ENCODE results near the gene TSPAN18. TPM values are rescaled to one million over a fixed set of nuclear protein-coding genes. Genes with fewer than 3 reads are reported as not detected.

Gene TSPAN18
- polyA plus RNA-seq, 3 donors, result 46.2 to 54.2 (median 47.0) TPM

GRCh38 chr11:44775366-44775984 is 48.7 kb downstream of the TSPAN18 start:
- DNase-seq (ENCODE audit: low read depth in 3 of 3, low spot score in 2 of 3), result no peak

- DNase-seq (ENCODE audit: low read depth in 3 of 3, low spot score in 2 of 3), result no peak
Observed at GRCh38 chr11:44775985-44776446, 49.3 kb downstream of the TSPAN18 start.

DNA sequence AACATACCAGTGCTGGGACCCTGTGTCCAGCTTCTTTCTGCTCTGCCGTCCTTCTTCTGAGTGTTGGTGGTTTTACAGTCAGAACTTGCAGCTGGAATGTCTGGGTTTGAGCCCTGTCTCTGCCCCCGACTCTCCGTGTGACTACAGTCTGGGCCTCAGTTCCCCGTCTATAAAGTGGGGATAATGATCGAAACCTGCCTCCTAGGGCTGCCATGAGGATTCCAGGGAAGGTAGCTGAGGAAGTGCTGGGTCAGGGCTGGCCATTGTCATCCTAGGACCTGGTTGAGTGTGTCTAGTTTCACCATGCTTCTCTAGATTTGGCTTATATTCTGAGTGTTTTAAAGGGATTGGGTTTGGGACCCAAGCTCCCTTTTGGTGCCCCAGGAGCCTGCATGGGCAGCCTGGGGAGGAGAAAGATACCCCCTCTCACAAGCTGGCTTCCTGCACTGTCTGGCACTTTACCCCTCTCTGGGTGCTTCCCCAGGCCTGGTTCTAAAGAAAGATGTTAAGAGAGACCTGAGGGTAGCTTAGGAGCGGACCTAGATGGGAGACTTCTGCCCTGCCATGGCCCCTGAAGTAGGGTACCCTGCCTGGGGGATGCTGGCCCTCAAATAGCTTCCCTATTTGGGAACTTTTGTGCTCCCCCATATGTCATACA is 49.9 kb downstream of the TSPAN18 start:
- DNase-seq (ENCODE audit: low read depth in 3 of 3, low spot score in 2 of 3), result no peak

- DNase-seq (ENCODE audit: low read depth in 3 of 3, low spot score in 2 of 3), result no peak
Observed at GRCh38 chr11:44777209-44778194, 50.7 kb downstream of the TSPAN18 start.

DNA sequence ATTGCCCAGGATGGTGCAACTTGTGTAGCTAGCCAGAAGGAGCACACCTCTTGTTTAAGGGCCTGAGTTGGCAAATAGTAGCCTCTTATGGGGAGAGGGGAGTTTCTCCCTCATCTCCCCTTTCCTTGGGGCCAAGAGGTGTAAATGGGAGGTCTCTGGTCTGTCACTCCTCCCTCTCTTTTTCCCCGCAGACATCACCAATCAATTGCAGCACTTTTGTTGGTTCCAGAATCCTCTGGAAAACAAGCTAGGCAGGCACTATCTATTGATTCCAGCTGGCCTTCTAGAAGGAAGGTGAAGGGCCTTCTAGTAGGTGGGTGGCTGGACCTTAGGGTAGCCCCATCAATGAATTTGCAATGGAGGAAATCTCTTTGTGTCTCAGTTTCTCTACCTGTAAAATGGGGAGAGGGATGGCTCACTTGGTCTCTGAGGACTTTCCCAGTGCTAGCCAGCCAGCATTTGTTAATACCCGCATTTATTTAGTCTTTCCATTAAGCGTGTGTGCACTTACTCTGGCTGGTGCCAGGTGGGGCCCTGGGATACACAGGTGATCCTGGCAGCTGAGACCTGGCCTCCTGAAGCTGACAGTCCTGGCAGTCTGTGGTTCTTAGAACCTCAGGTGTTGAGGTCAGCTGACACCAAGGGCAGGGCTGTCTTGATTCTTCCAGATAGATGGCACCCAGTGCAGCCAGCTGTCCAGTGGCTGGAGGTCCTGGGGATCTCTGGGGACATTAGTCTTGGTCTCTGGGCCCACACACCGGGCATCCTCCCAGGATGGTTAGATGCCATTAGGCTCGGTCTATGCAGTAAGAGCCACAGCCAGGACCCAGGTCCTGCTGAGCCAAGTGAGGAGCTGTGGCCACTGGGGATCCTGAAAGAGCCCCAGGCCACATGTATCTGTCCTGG is 51.7 kb downstream of the TSPAN18 start:
- DNase-seq (ENCODE audit: low read depth in 3 of 3, low spot score in 2 of 3), result no peak

GRCh38 chr11:44779736-44780520 is 53.2 kb downstream of the TSPAN18 start:
- DNase-seq (ENCODE audit: low read depth in 3 of 3, low spot score in 2 of 3), result no peak

GRCh38 chr11:44780940-44781631 is 54.3 kb downstream of the TSPAN18 start:
- no peak for DNase-seq (ENCODE audit: low read depth in 3 of 3, low spot score in 2 of 3)

DNA sequence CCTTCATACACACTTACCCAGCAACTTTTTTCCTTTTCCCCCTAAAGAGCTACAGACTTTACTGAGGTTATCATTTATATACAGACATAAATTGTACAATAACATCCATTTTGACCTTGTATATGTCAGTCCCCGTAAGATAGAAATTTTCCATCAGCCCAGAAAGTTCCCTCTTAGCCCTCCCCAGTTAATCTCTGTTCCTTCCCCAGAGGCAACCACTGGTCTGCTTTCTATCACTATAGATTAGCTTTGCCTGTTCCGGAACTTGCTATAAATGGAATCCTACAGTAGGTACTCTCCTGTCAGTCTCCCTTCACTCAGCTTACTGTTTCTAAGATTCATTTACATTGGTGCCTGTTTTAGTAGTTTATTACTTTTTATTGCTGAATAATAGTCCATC is 54.9 kb downstream of the TSPAN18 start:
- DNase-seq (ENCODE audit: low read depth in 3 of 3, low spot score in 2 of 3), result no peak

DNA sequence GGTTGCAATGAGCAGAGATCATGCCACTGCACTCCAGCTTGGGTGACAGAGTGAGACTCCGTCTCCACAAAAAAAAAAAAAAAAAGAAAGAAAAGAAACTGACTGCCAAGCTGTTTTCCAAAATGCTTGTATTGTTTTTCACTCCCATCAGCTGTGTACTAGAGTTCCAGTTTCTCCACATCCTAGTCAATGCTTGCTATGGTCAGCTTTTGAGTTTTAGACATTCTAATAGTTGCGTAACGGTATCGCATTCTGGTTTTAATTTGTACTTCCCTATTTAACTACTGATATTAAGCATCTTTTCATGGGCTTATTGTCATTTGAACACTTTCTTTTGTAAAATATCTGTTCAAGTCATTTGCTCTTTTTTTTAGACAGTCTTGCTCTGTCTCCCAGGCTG is 55.7 kb downstream of the TSPAN18 start:
- no peak for DNase-seq (ENCODE audit: low read depth in 3 of 3, low spot score in 2 of 3)

DNA sequence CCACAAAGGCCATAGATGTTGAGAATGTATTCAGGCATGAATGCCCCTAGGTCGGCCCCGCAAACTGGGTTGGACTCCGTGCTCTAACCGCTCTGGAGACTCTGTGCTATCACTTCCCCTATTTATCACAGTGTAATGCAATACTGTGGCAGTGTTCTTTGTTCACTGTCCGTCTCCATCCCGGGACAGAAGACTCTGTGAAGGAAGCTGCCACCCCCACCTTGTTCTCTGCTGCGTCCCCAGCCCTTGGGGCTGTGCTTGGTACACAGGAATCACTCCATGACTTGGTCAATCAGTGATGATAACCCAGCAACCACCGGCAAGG is 57.6 kb downstream of the TSPAN18 start:
- DNase-seq (ENCODE audit: low read depth in 3 of 3, low spot score in 2 of 3), result no peak

DNA sequence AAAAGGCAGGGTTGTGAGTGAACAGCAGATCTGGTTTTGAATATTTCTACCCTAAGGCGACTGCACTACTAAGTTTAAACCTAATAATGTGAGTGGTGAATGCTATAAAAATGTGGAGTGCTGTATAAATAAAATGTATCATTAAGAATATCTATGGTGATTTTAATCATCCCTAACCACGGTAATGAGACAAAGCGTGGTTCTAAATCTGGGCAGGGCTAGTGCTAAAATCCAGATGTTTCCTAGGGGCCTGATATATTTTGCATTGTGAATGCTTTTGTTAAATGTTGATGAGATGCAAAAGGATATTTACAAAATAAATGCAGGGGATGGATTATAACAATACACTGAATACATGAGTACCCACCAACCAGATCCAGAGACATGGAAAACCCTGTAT is 58.1 kb downstream of the TSPAN18 start:
- no peak for DNase-seq (ENCODE audit: low read depth in 3 of 3, low spot score in 2 of 3)

DNA sequence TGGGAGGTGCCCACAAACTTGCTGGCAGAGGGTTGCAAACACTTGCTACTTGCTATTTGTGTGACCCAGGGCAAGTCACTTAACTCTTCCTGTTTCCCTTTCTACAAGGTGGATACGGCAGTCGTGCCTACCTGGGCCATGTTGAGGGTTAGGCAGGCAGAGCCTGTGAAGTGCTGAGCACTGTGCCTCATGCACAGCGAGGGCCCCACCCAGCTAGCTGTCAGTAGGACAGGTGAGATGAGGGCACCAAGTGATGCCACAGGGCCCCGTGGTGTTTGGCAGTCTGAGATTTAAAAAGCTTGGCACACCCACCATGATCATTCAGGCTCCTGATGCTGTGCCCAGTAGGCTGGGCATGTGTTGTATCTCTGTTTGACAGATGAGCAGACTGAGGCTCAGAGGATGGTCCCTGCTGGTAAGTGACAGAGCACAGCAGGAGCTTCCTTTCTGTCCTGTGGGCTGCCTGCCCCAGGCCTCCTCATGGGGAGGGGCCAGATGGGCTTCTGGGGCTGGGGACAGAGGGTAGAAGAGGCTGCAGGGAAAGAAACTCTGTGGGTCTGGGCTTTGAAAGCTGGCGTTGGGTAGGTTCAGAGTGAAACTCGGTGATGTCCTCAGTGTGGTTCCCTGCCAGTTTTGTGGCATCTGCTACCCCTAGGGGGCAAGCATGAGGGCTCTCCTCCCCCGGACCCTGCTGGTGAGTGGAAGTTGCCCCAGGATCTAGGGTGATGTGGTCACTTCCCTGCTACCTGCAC is 59.3 kb downstream of the TSPAN18 start:
- DNase-seq (ENCODE audit: low read depth in 3 of 3, low spot score in 2 of 3), result no peak

- DNase-seq (ENCODE audit: low read depth in 3 of 3, low spot score in 2 of 3), result no peak
Observed at GRCh38 chr11:44787070-44787469, 60.3 kb downstream of the TSPAN18 start.

DNA sequence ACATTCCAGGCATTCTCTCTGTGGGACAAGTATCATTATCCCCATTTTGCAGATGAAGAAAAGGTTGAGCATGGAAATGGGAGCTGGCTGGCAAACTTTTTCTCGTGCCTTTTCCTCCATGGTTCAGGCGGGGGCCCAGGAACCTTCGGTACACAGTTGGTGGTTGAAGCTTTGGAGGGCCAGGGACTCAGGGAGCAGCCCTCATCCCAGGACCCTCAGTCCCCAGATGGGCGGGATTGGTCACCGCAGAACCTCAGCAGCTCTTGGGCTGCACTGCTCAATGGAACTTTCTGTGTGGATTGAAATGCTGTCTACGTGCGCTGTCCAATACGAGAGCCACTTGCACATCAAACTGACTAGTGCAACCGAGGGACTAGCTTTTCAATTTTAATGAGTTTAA is 61.2 kb downstream of the TSPAN18 start:
- DNase-seq (ENCODE audit: low read depth in 3 of 3, low spot score in 2 of 3), result no peak

- no peak for DNase-seq (ENCODE audit: low read depth in 3 of 3, low spot score in 2 of 3)
Observed at GRCh38 chr11:44788536-44789261, 61.9 kb downstream of the TSPAN18 start.

GRCh38 chr11:44789496-44789895 is 62.7 kb downstream of the TSPAN18 start:
- DNase-seq (ENCODE audit: low read depth in 3 of 3, low spot score in 2 of 3), result no peak

GRCh38 chr11:44790211-44790610 is 63.4 kb downstream of the TSPAN18 start:
- no peak for DNase-seq (ENCODE audit: low read depth in 3 of 3, low spot score in 2 of 3)
